D341Med (cell line): ENCODE measurements around the gene UPF1.
A peak's percentile ranks its signal among the peaks of the same experiment; 100 is the strongest.

Experiments
- DNase-seq: peaks from one replicate; pipeline ENCODE4 v3.0.0; 2012; ENCODE audit warnings: low spot score

The UPF1 gene

GRCh38 chr19:18840288-18841267 is 8.8 kb downstream of the UPF1 start:
- DNase-seq = no peak

- DNase-seq = no peak
These were observed 9.6 kb downstream of the UPF1 start for GRCh38 chr19:18841400-18841799.

DNA sequence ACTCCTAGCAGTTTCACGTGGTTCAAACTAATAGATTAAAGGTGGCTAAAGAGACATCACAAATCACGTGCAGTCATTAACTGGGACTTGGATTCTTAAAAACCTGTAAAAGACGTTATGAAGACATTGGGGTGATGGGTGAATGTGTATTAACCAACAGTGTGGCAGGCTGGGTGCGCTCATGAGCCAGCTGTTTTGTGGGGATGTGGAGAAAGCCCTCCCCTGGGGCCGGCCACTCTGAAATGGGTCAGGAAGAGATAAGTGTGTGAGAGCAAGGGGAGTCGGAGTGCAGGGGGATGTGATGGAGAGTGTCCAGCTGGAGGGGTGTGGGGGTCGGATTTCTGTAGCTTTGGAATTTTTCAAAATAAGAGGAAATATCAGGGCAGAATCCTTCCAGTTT is 10.4 kb downstream of the UPF1 start:
- no peak for DNase-seq

DNA sequence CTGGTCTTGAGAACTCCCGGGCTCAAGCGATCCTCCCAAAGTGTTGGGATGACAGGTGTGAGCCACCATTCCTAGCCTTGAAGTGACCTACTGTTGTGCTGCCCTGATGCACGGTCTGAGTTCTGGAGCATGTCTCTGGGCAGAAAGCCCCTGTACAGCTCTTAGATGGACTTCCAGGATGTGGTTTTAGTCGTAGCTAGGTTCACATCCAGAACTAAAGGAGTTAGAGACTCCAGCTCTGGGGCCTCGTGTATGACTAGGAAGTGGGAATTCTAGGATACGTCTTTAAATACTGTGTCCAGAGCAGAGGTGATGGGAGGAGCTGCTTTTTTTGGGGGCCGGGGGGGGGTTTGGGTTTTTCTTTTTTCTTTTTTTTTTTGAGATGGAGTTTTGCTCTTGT is 12.2 kb downstream of the UPF1 start:
- no peak for DNase-seq

DNA sequence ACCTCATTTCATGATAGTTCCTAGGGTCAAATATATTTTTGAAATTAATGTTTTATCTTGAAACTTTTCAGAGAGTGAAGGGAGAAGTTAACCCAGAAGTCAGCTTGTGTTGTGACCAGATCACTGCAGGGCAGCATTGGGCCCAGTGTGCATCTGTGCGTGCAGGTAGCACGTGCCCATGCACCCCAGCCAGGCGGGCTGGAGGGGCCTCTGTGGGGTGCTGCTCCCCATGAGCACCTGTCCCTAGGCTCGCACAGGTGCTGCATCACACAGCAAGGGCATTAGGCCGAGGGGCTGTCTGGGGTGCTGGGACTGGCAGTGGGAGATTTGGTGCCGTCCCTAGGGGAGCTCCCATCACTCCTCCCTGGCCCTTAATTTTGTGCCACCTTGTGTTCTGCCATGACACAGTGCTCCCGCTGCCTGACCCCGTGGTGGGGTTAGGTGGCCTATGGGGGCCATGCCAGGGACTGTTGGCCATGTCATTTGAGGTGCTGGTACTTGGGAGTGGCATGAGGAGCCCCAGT is 13.1 kb downstream of the UPF1 start:
- DNase-seq = no peak

DNA sequence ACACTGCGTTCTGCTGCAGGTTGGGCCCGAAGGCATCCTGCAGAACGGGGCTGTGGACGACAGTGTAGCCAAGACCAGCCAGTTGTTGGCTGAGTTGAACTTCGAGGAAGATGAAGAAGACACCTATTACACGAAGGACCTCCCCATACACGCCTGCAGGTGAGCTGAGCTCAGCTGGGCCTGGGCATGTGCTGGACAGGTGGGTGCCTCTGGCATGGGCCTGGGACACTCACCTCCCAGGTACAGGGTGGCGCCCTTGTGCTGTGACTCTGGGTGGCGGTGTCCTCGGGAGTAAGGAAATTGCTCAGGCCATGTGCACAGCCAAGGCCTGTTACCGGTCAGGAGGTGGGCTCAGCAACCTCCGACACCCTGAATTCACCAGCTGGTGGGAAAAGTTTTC is 14.2 kb downstream of the UPF1 start:
- no peak for DNase-seq

DNA sequence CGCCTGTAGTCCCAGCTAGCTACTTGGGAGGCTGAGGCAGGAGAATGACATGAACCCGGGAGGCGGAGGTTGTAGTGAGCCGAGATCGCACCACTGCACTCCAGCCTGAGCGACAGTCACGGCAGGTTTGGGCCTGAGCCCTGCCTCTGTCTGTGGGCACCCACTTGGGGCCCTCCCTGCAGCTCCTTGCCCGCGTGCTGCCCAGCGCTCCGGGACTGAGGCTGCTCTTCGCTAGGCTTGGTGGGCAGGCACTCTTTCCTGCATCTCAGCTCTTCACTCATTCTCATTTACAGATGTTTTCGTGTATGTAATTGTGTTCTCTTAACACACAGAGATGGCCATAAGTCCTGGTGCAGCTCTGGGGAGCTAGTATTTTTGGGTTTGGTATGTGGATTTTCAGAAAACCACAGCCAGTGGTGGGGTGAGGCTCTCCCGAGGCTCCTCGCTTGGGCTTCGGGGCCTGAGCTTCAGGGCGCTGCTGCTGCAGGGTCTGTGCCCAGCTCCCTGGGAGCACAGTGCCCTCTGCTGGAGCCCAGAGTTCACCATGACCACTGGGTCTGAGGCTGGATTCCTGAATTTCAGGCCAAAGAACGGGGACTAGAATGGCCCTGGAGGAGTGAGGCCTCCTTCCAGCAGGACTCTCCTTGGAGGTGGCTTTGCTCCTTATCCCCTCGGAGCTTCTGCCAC is 15.2 kb downstream of the UPF1 start:
- DNase-seq = peak; percentile 91

DNA sequence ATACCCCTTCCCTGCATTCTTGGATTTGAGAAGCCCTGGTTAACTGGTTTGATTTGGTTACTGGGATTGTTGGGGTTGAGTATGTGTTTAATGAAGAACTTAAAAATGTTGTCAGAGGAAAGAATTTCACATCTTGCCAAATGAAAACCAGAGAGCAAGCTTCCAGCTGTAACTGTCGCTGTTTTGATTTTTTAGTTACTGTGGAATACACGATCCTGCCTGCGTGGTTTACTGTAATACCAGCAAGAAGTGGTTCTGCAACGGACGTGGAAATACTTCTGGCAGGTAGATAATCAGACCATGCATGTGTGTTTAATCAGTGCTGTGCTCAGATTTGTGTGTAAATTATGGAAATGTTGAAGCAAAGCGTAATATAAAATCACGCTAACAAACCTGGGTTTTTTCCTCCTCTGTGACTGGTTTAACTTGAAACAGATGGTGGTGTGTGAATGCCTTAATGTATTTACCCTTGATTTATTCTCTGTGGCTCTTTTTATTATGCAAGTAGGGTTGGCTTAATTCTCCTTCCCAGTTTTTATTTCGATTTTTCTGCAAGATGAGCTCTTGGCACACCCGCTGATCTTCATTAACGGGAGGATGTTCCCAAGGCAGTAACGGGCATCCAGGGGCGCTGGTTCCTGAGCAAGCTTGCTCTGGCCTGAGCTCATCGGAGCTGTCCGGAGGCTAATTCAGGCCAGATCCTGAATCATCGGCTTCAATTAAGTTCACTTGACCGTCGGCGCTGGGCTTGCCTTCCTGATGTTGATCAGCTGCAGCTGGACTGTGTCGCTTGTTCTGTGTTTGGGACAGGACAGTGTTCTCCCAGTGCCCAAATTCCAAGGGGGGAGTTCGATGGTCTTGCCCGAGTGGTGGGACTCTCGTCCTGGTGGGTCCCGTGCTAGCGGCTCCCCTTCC is 16.0 kb downstream of the UPF1 start:
- no peak for DNase-seq

DNA sequence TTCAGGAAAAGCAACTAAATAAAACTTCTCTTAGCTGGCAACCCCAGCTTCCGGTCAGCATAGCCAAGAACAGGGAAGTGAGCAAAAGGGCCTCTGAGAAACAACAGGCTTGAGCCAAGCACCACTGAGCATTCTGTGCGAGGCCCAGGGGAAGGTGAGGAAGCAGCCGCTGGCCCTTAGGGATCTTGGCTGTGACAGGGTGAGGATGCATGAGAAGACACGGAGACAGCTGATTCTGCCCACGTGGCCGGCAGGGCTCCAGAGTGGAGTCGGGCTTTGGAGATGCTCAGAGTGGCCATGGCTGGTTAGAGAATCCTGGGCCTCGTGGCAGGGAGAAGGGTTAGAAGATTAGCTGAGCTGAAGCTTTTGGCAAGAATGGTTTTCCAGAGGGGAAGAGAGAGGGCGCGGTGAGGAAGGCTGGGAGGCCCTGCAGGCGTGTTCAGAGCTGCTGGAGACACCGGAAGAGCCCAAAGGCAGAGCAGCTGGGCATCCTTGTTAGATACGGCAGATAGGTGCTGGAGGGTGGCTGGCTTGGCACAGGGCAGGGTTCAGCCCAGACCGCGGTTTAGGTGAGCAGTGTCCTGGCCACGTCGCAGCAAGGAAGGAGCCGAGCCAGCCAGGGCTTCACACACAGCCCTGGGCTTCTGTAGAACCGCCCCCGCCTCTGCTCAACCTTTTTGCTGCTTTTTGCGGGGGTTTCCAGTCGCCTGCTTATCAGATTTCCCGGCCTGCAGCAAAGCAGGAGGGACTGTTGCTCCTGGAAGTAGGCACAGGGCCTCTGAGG is 17.3 kb downstream of the UPF1 start:
- no peak for DNase-seq

DNA sequence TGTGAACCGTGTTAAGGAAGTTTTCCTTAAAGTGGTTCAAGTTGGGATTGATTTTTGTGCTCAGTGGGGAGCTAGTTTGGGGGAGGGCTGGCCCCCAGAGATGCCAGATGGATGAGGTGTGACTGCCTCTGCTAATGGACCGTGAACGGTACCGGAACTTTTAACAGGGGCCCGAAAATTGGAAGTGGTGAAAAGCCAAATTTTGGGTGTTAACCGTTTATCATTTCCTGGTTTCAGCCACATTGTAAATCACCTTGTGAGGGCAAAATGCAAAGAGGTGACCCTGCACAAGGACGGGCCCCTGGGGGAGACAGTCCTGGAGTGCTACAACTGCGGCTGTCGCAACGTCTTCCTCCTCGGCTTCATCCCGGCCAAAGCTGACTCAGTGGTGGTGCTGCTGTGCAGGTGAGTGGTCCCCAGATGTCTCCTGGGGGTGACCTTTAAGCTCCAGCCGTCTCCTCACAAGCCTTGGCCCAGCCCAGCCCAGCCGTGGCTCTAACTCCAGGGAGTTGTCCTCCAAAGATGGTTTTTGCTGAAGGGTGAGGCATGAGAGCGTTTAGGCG is 18.2 kb downstream of the UPF1 start:
- DNase-seq = no peak

DNA sequence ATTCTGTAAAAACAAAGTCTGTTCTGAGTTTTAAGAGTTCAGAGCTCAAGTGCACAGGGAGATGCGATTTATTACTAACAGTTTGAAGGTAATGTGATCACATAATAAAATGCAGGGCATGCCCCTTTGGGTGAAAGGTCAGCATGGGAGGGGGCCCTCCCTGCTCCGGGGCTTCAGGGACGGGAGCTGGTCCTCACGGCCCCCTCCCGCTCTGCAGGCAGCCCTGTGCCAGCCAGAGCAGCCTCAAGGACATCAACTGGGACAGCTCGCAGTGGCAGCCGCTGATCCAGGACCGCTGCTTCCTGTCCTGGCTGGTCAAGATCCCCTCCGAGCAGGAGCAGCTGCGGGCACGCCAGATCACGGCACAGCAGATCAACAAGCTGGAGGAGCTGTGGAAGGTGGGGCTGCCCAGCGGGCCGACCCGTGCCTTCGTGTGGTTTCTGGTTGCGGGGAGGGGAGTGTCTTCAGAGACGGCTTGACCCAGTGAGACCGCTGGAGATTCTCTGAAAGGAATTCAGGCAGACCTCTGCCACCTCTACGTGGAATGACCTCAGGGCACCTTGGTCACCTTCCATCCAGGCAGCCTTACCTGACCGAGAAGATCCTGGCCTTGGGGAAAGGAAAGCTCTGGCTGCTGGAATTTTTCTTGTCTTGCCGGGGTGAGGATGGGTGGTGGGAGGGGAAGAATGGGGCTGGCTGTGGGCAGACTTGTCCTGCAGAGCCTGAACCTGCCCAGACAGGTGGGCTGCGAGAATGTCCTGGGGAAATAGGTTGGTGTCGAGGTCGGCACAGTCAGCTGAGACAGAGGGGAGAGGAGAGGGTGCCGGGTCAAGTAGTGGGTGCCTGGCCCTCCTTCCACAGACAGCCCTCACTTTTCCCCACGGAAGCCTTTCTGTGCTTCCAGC is 19.0 kb downstream of the UPF1 start:
- no peak for DNase-seq

DNA sequence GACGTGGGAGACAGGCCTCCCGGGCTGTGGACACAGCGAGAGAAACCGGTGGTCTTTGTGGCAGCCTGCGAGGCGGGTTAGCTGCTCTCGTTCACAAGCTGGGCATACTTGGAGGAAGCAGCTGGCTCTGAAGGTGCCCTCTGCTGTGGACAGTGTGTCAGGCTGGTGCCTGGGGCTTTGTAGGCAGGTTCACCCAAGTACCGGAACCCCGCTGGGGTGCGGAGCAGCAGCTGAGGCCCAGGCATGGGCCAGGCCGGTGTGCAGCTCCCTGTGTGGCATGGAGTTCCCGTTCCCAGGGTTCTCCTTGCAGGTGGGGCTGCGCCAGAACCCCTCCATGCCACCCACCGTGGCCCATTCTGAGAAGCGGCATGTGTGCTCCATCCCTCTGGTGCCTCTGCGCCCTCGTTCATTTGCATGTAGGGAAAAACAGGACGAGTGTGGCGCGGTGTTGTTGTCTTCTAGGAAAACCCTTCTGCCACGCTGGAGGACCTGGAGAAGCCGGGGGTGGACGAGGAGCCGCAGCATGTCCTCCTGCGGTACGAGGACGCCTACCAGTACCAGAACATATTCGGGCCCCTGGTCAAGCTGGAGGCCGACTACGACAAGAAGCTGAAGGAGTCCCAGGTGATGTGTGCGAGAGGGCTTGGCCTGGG is 20.0 kb downstream of the UPF1 start:
- DNase-seq = no peak

GRCh38 chr19:18852648-18853047 is 20.9 kb downstream of the UPF1 start:
- DNase-seq = no peak

DNA sequence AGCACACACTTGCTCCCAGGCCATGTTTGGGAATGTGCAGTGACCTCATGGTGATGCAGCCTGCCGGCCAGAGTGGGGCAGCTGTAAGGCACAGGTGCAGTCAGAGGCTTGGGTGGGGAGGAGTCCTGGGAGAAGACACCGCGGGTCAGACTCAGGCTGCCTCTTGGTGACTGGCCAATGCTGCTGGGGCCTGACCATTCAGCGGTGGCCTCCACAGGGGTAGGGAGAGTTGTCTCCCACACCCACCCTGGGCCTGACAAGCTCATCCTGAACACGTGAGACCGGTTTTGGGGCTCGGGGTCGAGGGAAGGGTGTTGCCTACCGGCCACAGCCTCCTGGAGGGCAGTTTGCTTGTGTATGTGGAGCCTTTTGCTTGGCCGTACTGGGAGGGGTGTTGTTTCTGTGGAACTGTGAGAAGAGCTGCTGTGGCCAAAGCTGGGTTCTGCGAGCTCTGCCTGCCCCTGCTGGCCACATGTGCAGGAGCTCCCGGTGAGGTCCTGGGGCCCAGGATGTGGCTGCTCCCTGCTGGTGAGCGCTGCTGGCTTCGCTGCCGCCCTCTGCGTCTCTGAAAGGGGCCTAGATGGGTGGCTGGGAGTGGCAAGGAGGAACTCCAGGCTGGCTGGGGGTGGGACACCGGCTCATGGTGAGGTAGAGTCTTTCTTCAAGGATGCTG is 22.1 kb downstream of the UPF1 start:
- DNase-seq = no peak

DNA sequence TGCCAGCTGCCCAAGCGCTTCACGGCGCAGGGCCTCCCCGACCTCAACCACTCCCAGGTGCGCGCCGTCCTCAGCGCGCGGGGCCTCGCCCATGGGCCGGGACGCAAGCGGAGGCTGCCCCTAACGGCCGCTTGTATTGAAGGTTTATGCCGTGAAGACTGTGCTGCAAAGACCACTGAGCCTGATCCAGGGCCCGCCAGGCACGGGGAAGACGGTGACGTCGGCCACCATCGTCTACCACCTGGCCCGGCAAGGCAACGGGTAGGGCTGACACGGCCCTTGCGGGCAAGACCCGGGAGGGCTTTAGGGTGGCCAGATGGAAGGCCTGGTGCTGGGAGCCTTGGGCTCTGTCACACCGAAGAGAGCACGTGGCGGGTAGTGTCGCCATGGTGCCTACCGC is 23.2 kb downstream of the UPF1 start:
- DNase-seq = no peak

GRCh38 chr19:18855647-18856384 is 24.1 kb downstream of the UPF1 start:
- DNase-seq = no peak

DNA sequence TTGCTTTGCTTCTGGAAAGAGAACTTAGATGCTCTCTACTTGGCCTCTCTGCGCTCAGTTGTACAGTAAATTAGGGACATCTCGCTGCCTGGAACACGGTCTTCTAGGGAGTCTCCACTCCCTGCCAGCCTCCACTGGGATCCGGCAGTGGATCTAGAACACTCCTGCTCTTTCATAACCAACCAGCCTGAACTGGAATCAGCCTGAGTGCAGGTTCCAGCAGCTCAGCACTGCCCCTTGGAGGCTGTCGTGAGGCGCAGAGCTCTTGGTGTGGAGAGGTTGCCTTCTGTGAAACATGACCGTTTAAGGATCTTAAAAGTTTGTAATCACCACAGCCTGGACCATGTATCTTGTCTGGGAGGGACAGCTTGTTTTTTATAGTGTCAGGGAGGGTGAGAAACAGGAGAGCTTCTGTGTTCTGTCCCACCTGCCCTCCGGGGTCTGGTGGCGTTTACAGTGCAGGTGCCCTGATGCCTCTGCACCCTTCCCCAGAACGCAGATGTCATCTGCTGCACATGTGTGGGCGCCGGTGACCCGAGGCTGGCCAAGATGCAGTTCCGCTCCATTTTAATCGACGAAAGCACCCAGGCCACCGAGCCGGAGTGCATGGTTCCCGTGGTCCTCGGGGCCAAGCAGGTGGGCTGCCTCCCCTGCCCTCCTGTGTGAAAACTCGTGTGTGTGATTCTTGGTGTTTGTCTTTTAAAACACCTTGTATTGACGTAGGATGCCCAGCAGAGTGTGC is 24.8 kb downstream of the UPF1 start:
- DNase-seq = peak; percentile 73
